ENCODE data around the gene SLC8A1.

DNA sequence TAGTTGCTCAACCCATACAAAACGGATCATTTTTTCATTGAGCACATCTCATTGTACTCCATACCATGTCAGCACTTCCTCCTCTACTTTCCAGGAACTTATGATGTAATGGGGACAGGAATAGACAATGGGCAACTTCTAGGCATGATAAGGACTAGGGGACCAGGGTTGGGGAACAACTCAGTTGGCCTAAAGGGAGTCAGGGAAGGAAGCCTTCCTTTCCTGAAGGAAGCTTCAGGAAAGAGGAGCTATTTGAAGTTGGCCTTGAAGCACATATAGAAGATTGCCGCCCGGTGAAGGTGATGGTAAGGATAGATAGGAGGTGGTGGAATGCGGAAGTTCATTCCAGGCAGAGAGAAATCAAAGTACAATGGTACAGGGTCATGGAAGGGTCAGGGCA lies 283.9 kb downstream of the SLC8A1 start:
- TF ChIP-seq, protein P1, sequence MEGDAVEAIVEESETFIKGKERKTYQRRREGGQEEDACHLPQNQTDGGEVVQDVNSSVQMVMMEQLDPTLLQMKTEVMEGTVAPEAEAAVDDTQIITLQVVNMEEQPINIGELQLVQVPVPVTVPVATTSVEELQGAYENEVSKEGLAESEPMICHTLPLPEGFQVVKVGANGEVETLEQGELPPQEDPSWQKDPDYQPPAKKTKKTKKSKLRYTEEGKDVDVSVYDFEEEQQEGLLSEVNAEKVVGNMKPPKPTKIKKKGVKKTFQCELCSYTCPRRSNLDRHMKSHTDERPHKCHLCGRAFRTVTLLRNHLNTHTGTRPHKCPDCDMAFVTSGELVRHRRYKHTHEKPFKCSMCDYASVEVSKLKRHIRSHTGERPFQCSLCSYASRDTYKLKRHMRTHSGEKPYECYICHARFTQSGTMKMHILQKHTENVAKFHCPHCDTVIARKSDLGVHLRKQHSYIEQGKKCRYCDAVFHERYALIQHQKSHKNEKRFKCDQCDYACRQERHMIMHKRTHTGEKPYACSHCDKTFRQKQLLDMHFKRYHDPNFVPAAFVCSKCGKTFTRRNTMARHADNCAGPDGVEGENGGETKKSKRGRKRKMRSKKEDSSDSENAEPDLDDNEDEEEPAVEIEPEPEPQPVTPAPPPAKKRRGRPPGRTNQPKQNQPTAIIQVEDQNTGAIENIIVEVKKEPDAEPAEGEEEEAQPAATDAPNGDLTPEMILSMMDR (IDR thresholded peaks at IDR 0.05), result no peak
- TF ChIP-seq POLR2A (IDR thresholded peaks at IDR 0.05), result no peak
